Aorta (tissue), 5 donors: ENCODE measurements around the gene C13orf42. TPM values are rescaled to one million over a fixed set of nuclear protein-coding genes. Genes with fewer than 3 reads are reported as not detected.

ENCODE experiments used
- ATAC-seq: fragments of 200-7000 bp; cut with Tn5 transposase; one replicate; pipeline ENCODE4 v1.9.1; 2022; ENCODE audit warnings: moderate library complexity; ENCODE audit not compliant: low FRiP score
- DNase-seq, 2 donors: peaks; one replicate each; pipeline ENCODE4 v3.0.0-alpha.2; 2020
- H3K27ac ChIP-seq, 2 donors: one replicate each; pipeline ENCODE4 v1.5.1; 2013; ENCODE audit warnings: low read length in 2 of 2, mild to moderate bottlenecking in 2 of 2, moderate library complexity in 2 of 2, control low read depth in 1 of 2, inconsistent platforms in 1 of 2, low read depth in 1 of 2
- H3K27me3 ChIP-seq, 2 donors: one replicate each; pipeline ENCODE4 v1.6.1; 2013; ENCODE audit warnings: control low read depth in 1 of 2, low read length in 1 of 2, mild to moderate bottlenecking in 1 of 2, moderate library complexity in 1 of 2; ENCODE audit not compliant: insufficient read depth in 2 of 2, control insufficient read depth in 1 of 2
- H3K36me3 ChIP-seq, 2 donors: one replicate each; pipeline ENCODE4 v1.6.1; 2013; ENCODE audit warnings: control low read depth in 1 of 2, low read length in 1 of 2, mild to moderate bottlenecking in 1 of 2; ENCODE audit not compliant: insufficient read depth in 2 of 2, control insufficient read depth in 1 of 2
- H3K4me1 ChIP-seq, 2 donors: one replicate each; pipeline ENCODE4 v1.6.1; 2013; ENCODE audit warnings: low read length in 2 of 2, control low read depth in 1 of 2, mild to moderate bottlenecking in 1 of 2, moderate library complexity in 1 of 2; ENCODE audit not compliant: insufficient read depth in 2 of 2, control insufficient read depth in 1 of 2
- H3K4me3 ChIP-seq, 2 donors: one replicate each; pipeline ENCODE4 v1.5.1; 2013; ENCODE audit warnings: low read length in 2 of 2, control low read depth in 1 of 2, mild to moderate bottlenecking in 1 of 2
- H3K9me3 ChIP-seq: one replicate; pipeline ENCODE4 v1.6.1; 2013; ENCODE audit warnings: mild to moderate bottlenecking, low read length; ENCODE audit not compliant: control insufficient read depth
- WGBS, 2 donors: extraction: QIAGEN DNeasy Blood & Tissue Kit; methylation state at CpG; one replicate each; pipeline ENCODE4 v1.1.7; 2013; 5-methylcytosine and 5-hydroxymethylcytosine counted together
- intact Hi-C, 2 donors: fragments of 100-400 bp; cut with DNase I; formaldehyde crosslinking; loops; one replicate each; pipeline versions ENCODE4 v1.14.2 to v1.15.0; 2022
- polyA plus RNA-seq, 2 donors: library from polyadenylated mRNA; stranded (reverse); fragments of 200-250 nt; gene quantifications; one replicate each; pipeline ENCODE4 v1.2.3, GENCODE V29; 2013
- total RNA-seq, 2 donors: library from RNA; stranded (reverse); fragmentation: NEBNext Ultra II Directional; extraction: Animal tissue kit (Norgen Biotek cat#: 25700); gene quantifications; one replicate each; pipeline ENCODE4 v1.2.1, GENCODE V29; 2021
- donor health status: healthy with polysubstance abuse.
- donor health status: Bipolar disorder and iron deficiency.
- donor health status: DM: no; HTN: no; CAD: no.
- donor health status: DM: no; HTN: no; CAD: no.
- donor health status: DM: yes; HTN: yes; CAD: no.

Gene C13orf42
- total and polyA plus RNA-seq, 4 donors, result not detected

DNA sequence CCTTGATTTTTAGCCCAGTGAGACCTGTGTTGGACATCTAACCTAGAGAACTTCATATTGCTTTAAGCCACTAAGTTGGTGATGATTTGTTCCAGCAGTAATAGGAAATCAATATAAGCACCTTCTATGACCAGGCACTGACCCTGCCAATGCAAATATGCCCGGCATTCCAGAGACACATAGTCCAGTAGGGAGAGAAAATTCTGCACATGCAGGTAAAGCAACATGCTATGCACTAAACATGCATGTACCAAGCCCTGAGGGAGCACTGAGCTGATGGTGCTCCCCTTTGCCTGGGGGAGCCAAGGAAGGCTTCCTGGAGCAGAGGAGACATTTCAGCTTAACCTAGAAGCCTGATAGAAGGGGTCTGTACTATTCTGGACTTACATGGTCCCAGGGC, 40.4 kb upstream of the C13orf42 start:
- 80 to 88% methylated on average over 1 of the region's 1 CpG for WGBS, 2 donors
- no peak overlapping the region for H3K27ac ChIP-seq
- H3K27me3 ChIP-seq, result peaks cover 0 to 2% of the 10 kb centered on the region in 2 donors
- H3K4me3 ChIP-seq, result no peak overlapping the region
- no peaks in the 10 kb centered on the region for H3K9me3 ChIP-seq
- intact Hi-C loops, result no loop called here
- no peak for ATAC-seq
- no peaks in the 10 kb centered on the region for H3K4me1 ChIP-seq
- no peak for DNase-seq
- H3K36me3 ChIP-seq, result no peaks in the 10 kb centered on the region

DNA sequence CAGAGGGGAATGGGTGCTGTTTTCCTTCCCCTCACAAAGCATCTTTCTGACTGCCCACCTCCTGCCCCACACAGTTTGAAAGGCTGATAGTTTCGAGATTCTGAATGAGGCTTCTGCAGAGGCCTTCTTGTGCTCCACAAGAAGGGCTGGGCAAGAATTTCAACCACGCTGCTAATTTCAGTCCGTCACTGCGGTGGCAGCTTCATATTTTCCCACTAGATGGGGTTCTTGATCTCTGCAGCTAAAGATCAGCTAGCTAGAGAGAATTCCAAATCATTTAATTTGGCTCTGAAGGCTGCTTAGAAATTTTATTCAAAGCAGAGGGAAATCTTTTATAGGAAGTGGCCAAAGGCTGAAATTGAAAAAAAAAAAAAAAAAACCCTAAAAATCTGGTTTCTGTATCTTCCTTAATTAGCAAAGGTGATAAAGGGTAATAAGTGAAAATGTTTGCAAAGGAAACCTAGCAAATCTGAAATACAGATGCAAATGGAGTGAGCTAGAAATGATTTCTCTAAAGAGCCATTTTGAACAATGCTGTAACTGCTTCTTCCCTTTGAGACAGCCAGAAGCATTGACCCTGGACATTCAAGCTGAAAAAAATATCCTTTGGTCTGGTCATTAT, 38.0 kb upstream of the C13orf42 start:
- H3K27me3 ChIP-seq, result peaks cover 0 to 2% of the 10 kb centered on the region in 2 donors
- no peaks in the 10 kb centered on the region for H3K36me3 ChIP-seq
- H3K4me3 ChIP-seq, result no peak overlapping the region
- WGBS, 2 donors, result 1 to 2% methylated on average over 4 of the region's 4 CpGs
- peak; percentile 73 for ATAC-seq
- H3K27ac ChIP-seq, result no peak overlapping the region
- intact Hi-C loops, result loop anchor here (2.0 to 5.0 kb wide), 2 partner anchors 138 kb away; no protein-coding TSS in a partner anchor
- H3K4me1 ChIP-seq, result no peaks in the 10 kb centered on the region
- H3K9me3 ChIP-seq, result no peaks in the 10 kb centered on the region
- DNase-seq, result no peak

DNA sequence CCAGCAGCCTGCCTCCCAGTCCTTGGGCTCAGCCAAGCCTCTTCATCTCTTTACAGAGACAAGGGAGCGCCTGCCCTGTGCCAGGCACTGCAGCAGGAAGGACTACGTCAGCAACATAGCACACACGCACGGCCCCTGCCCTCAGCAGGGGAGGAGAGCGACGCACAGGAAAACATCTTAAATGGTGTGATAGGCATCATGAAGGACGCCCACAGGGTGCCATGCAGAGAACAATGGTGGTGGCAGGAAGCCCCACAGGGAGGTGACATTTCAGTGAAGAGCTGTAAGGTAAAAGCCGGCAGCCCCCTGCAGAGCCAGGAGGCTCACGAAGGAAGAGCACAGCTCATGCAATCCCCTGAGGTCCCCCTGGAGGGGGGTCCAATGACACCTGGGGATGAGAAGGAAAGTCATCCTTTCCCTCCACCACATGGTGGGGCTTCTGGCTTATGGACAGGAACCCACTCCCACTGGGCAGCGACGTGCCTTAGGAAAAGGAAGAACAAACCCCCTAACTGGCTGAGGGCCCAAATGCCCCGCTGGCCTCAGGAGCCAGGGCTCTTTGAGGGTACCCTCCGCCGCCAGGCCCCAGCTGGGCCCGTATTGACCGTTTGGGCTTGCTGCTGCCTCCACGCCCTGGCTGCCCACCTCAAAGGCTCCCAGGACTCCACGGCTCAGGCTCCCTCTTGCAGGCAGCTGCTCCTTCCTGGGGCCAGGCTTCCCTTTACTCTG, 37.3 kb upstream of the C13orf42 start:
- intact Hi-C loops, result loop anchor here (2.0 to 5.0 kb wide), 2 partner anchors 138 to 139 kb away; no protein-coding TSS in a partner anchor
- Histone ChIP-seq H3K36me3 (no peaks in the 10 kb centered on the region), H3K9me3 (no peaks in the 10 kb centered on the region), H3K4me3 (no peak overlapping the region), H3K27me3 (peaks cover 0 to 2% of the 10 kb centered on the region in 2 donors), H3K27ac (no peak overlapping the region), H3K4me1 (no peaks in the 10 kb centered on the region)
- 67 to 73% methylated on average over 18 of the region's 18 CpGs for WGBS, 2 donors
- ATAC-seq, result peak; percentile 57
- DNase-seq, result no peak

DNA sequence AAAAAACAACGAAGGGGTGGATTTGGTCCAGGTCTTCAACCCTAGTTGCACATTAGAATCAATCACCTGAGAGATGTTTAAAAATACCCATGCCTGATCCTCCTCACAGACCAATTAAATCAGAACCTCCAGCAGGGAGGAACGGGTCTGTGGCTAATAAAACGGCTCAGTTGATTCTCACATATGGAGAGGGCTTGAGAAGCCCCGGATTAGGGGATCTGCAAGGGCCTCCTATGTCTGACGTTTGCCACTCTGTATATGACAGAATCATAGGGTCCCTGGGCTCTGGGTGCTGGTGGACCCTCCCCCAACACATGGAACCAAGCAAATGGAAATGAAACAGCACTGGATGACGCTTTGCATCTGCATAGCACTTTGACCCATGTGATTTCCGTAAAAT, 36.7 kb upstream of the C13orf42 start:
- intact Hi-C loops, result loop anchor here (2.0 to 5.0 kb wide), 2 partner anchors 139 to 140 kb away; no protein-coding TSS in a partner anchor
- Histone ChIP-seq H3K27me3 (peaks cover 0 to 2% of the 10 kb centered on the region in 2 donors), H3K27ac (no peak overlapping the region), H3K4me1 (no peaks in the 10 kb centered on the region), H3K9me3 (no peaks in the 10 kb centered on the region), H3K36me3 (no peaks in the 10 kb centered on the region), H3K4me3 (no peak overlapping the region)
- ATAC-seq, result peak; percentile 11
- 66 to 73% methylated on average over 7 of the region's 7 CpGs for WGBS, 2 donors
- no peak for DNase-seq

DNA sequence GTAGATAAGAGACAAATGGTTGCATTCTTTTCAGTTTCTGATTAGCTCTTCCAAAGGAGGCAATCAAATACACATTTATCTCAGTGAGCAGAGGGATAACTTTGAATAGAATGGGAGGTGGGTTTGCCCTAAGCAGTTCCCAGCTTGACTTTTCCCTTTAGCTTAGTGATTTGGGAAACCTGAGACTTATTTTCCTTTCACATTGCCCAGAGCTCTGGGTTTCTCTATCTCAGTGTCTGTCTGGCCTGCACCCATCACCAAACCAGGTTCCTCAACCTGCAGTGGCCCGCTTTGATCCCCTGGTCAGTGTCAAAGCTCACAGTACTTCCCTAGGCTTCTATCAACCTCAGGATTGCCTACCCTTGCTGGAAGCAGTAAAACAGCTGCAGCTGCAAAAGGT, 35.6 kb upstream of the C13orf42 start:
- Histone ChIP-seq H3K4me3 (no peak overlapping the region), H3K9me3 (no peaks in the 10 kb centered on the region), H3K27me3 (peaks cover 0 to 2% of the 10 kb centered on the region in 2 donors), H3K27ac (no peak overlapping the region), H3K4me1 (no peaks in the 10 kb centered on the region), H3K36me3 (no peaks in the 10 kb centered on the region)
- intact Hi-C loops, result loop anchor here in 1 of 2 donors (5.0 kb wide), 1 partner anchor 141 kb away; no protein-coding TSS in a partner anchor
- DNase-seq (no peak), ATAC-seq (no peak)
- 93 to 98% methylated on average over 1 of the region's 1 CpG for WGBS, 2 donors

DNA sequence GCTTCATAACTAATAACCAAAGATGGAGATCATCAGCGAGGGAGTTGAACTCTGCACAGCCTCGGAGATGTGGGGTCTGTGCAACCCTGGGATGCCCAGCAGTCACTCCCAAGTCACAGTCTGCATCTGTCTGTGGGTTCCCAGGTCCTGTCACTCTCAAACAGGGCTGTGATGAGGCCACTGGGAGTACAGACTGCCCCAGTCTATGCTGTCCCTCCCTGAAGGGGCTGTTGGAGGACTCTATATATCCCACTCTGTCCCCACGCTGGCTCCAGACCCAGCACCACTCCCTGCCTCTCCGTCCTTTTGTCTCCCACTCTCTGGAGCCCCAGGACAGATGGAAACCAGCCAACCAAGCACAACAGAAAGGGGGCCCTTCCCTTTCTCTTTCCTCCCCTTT, 26.2 kb upstream of the C13orf42 start:
- intact Hi-C loops, result no loop called here
- Histone ChIP-seq H3K27me3 (peaks cover 0 to 2% of the 10 kb centered on the region in 2 donors), H3K4me3 (no peak overlapping the region), H3K9me3 (no peaks in the 10 kb centered on the region), H3K36me3 (no peaks in the 10 kb centered on the region), H3K4me1 (no peaks in the 10 kb centered on the region), H3K27ac (no peak overlapping the region)
- WGBS, 2 donors, result 73 to 78% methylated on average over 4 of the region's 4 CpGs
- ATAC-seq (peak; percentile 56), DNase-seq (no peak)

DNA sequence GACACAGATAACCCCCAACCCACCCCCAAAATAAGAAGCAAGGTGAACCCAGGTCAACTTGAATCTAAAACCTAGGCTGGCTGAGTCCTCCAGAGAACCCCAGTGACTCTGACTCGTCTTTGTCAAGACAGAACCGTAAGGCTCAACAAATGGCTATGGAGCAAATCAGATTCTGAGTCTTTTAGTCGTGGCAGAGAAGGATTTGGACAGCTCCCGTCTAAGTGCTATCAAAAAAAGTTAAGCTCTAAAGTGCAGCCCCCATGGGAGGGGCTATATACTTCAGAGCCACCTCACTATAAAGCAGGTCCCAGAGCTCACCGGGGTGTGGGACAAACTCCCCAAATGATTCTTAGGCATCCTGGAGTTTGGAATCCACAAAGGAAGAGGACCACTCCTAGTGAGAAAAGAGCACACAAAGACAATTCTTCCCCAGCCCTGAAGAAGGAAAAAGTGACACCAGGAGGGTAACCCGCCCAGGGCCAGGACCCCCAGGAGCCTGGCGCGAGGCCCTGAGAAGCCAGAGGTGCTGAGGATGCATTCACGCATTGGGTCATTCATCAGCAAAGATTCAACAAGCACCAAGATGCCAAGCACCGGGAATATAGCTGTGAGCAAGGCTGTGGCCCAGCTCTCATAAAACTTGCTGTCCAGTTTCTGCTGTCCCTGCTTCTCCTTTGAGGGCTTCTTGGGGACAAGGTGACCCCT, 25.4 kb upstream of the C13orf42 start:
- H3K27ac ChIP-seq, result no peak overlapping the region
- H3K4me3 ChIP-seq, result no peak overlapping the region
- ATAC-seq (no peak), DNase-seq (no peak)
- no peaks in the 10 kb centered on the region for H3K36me3 ChIP-seq
- H3K27me3 ChIP-seq, result peaks cover 0 to 2% of the 10 kb centered on the region in 2 donors
- H3K9me3 ChIP-seq, result no peaks in the 10 kb centered on the region
- intact Hi-C loops, result no loop called here
- WGBS, 2 donors, result 55 to 62% methylated on average over 10 of the region's 10 CpGs
- H3K4me1 ChIP-seq, result no peaks in the 10 kb centered on the region

DNA sequence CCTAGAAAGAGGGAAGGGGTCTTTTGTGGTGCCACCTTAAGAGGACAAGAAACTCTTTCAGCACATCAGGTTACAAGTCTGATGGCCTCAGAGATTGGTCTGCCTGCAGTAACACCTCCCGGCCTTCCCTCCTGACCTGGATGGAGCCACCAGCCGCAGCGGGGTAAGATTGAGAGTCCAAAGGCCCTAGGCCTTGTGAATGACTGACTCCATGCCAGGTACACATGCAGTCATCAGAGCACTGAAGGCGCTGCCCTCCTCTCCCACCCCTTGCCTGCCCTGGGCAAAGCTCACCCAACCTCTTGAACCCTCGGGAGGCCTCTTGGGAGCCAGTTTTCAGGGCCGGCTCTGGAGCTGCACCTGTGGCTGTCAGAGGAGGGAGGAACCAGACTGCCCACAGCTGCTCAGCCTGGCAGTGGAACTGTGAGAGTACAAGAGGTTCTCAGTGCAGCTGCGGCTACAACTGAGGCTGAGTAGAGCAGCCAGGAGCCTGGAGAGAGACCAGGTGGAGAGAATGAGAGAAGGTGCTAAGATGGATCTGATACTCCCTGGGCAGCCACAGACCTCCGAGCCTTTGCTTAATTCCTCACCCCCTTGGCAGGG, 23.8 kb upstream of the C13orf42 start:
- H3K4me3 ChIP-seq, result no peak overlapping the region
- no peak overlapping the region for H3K27ac ChIP-seq
- H3K9me3 ChIP-seq, result no peaks in the 10 kb centered on the region
- H3K27me3 ChIP-seq, result peaks cover 0 to 2% of the 10 kb centered on the region in 2 donors
- H3K36me3 ChIP-seq, result no peaks in the 10 kb centered on the region
- DNase-seq (no peak), ATAC-seq (no peak)
- WGBS, 2 donors, result 86 to 90% methylated on average over 8 of the region's 8 CpGs
- intact Hi-C loops, result no loop called here
- no peaks in the 10 kb centered on the region for H3K4me1 ChIP-seq
